Liver (tissue), 3 donors: ENCODE data around the gene PARP4.

Experiments
- EGR1 ChIP-seq, 2 donors: IDR thresholded peaks; 2 replicates each; pipeline ENCODE4 v1.6.1; 2016 to 2018; ENCODE audit warnings: antibody characterized with exemption in 2 of 2, low read depth in 2 of 2
- RXRA ChIP-seq, 2 donors: IDR thresholded peaks; 2 replicates each; pipeline ENCODE4 v1.6.1; 2017 to 2018; ENCODE audit warnings: antibody characterized with exemption in 2 of 2, mild to moderate bottlenecking in 1 of 2
- SP1 ChIP-seq: IDR thresholded peaks from 2 replicates; pipeline ENCODE4 v1.6.1; 2018; ENCODE audit warnings: antibody characterized with exemption, mild to moderate bottlenecking
- TF ChIP-seq, protein P1 (sequence below): fragments of 150-350 bp; IDR thresholded peaks from 2 replicates; pipeline ENCODE4 v1.5.1; 2017; ENCODE audit warnings: improper control_type of control experiment, low read depth, low read length; ENCODE audit not compliant: missing input control
- TF ChIP-seq, protein P2 (sequence below): IDR thresholded peaks from 2 replicates; pipeline ENCODE4 v1.6.1; 2016; ENCODE audit warnings: antibody characterized with exemption, mild to moderate bottlenecking
- donor health status: healthy.
- donor health status: healthy.

DNA sequence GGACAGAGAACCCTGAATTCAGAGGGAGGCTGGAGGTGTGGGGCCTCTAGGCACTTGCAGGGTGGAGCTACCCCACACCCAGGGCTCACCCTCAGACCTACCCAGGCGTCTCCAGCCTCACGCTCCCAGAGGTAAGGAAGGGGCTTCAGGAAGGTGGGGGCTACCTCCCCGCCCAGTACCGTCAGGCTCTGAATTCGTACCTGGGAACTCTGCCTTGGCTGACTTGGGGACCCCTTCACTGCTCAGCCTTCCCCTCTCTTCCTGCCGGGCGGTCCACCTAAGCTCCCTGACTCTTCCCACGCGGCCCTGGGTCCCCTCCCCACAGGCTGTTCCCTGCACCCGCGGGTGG, 28.5 kb upstream of the PARP4 start:
- TF ChIP-seq, protein P1, sequence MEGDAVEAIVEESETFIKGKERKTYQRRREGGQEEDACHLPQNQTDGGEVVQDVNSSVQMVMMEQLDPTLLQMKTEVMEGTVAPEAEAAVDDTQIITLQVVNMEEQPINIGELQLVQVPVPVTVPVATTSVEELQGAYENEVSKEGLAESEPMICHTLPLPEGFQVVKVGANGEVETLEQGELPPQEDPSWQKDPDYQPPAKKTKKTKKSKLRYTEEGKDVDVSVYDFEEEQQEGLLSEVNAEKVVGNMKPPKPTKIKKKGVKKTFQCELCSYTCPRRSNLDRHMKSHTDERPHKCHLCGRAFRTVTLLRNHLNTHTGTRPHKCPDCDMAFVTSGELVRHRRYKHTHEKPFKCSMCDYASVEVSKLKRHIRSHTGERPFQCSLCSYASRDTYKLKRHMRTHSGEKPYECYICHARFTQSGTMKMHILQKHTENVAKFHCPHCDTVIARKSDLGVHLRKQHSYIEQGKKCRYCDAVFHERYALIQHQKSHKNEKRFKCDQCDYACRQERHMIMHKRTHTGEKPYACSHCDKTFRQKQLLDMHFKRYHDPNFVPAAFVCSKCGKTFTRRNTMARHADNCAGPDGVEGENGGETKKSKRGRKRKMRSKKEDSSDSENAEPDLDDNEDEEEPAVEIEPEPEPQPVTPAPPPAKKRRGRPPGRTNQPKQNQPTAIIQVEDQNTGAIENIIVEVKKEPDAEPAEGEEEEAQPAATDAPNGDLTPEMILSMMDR: no peak
- TF ChIP-seq SP1 (no peak), EGR1 (IDR thresholded peaks at IDR 0.05; ENCODE audit: low read depth in 2 of 2) (no peak), RXRA (IDR thresholded peaks at IDR 0.05) (no peak)
- TF ChIP-seq, protein P2, sequence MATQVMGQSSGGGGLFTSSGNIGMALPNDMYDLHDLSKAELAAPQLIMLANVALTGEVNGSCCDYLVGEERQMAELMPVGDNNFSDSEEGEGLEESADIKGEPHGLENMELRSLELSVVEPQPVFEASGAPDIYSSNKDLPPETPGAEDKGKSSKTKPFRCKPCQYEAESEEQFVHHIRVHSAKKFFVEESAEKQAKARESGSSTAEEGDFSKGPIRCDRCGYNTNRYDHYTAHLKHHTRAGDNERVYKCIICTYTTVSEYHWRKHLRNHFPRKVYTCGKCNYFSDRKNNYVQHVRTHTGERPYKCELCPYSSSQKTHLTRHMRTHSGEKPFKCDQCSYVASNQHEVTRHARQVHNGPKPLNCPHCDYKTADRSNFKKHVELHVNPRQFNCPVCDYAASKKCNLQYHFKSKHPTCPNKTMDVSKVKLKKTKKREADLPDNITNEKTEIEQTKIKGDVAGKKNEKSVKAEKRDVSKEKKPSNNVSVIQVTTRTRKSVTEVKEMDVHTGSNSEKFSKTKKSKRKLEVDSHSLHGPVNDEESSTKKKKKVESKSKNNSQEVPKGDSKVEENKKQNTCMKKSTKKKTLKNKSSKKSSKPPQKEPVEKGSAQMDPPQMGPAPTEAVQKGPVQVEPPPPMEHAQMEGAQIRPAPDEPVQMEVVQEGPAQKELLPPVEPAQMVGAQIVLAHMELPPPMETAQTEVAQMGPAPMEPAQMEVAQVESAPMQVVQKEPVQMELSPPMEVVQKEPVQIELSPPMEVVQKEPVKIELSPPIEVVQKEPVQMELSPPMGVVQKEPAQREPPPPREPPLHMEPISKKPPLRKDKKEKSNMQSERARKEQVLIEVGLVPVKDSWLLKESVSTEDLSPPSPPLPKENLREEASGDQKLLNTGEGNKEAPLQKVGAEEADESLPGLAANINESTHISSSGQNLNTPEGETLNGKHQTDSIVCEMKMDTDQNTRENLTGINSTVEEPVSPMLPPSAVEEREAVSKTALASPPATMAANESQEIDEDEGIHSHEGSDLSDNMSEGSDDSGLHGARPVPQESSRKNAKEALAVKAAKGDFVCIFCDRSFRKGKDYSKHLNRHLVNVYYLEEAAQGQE: no peak
